Measurements from ENCODE around the gene ZBP1.

ZBP1 gene

DNA sequence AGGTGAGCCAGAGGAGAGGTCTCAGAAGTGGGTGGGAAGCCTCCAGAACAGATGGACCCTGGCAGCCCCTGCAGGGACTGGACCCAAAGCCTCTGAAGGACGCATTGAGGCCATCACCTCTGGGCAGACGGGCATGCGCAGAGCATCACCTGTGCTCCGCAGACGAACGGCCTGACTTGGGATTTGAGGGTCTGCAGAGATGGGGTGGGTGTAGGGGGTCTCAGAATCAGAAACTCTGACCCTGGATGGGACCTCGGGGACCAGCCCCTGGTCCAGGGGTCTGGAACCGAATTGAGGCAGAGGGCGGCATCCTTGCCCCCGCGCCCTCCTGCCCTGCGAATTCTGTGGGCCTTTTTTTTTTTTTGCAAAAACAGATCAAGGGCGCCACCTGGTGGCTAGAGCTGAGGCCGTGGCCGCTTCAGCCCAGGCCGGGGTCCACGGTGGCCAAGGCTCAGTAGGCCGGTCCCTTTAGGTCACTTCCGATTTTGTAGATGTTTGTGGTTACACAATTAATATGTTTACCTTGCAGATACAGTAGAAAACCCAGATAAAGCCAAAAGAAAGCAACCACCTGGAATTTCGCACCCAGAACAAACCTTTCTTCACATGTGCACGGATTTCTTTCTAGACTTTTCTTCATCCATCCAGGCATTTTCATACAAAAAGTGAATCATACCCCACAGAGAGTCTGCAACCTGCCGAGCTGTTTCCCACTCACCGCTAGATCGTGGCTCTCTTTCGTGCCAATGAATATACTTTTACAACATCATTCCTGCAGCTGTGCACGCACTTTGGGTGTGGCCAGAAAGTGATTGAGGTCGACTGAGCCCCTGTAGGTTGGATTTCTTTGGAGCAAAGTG is 25.9 kb downstream of the ZBP1 start:
- Mint-ChIP-seq H3K27me3 (peaks cover 3% of the 10 kb centered on the region), H3K9me3 (no peaks in the 10 kb centered on the region), H3K36me3 (ENCODE audit: low read depth) (no peaks in the 10 kb centered on the region), H3K4me3 (no peak overlapping the region), H3K4me1 (ENCODE audit: low read depth) (peaks cover 8% of the 10 kb centered on the region), H3K27ac (no peak overlapping the region)

DNA sequence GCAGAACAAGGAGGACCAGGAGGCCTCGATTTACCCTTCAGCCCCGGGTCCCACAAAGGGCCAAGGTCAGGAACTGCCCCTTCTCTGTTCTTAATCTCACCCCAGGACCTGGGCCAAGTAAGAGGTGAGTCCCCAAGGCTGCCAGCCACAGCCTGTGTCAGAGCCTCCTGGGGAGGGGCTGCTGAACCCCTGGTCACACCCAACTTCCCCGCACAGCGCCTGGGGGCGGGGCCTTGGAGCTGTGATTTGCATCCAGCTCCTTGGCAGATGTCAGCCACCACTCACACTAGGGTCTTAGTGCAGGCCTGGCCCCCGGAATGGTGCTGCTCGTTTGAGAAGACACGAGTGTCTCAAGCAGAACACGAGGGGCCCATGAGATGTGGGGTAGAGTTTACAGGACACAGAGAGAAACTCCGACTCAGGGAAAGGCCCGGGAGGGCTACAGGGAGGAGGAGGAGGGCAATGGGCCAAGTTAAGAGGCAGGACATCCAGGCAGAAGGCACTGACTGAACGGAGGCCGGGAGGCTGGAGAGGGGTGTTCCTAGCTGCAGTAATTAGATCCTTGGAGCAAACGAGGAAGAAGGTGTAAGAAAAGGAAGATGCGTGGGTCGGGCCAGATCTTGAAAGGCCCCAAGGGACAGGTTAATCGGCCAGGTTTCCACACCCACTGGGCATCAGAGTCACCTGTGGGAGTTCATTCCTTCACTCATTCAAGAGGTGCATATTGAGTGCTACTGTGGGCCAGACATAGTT is 26.9 kb downstream of the ZBP1 start:
- Mint-ChIP-seq H3K4me1 (ENCODE audit: low read depth) (peaks cover 8% of the 10 kb centered on the region), H3K4me3 (no peak overlapping the region), H3K9me3 (no peaks in the 10 kb centered on the region), H3K27me3 (peaks cover 3% of the 10 kb centered on the region), H3K36me3 (ENCODE audit: low read depth) (no peaks in the 10 kb centered on the region), H3K27ac (no peak overlapping the region)

DNA sequence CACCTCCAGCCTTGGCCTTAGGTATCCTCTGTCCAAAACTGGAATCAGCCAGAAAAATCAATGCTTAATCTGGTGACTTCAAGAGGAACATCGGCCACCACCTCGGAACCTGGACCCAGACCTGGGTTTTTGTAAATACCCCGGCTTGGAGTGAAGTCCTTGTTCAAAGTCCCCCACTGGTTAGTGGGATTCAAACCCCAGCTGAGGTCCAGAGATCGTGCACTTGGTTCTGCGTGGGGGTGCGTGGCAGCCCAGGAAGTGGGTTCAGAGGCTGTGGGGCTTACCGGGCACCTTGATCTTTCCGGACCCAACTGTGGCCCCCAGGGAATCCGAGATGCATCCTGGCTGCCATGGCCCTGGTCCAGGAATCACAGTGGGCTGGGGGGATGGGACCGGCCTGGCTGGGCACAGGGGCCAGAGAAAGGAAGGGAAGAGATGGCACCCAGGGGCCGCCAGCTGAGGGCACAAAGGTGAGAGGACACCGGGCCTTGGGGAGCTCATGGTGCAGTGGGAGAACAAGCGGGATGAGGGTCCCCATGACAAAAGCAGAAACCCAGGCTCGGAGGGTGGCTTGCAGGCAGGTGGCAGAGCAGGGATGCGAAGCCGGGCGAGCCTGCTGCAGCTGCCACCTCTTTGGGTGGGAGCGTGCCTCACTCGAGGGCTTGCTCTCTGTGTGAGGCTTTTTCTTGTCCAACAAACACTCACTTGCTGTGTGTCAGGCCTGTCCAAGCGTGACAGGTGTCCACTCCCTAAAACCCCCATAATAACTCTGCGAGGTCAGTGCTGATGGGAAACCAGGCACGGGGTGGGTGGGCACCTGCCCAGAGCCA is 27.7 kb downstream of the ZBP1 start:
- H3K4me3 Mint-ChIP-seq = no peak overlapping the region
- peaks cover 8% of the 10 kb centered on the region for H3K4me1 Mint-ChIP-seq (ENCODE audit: low read depth)
- peaks cover 4% of the 10 kb centered on the region for H3K9me3 Mint-ChIP-seq
- no peaks in the 10 kb centered on the region for H3K36me3 Mint-ChIP-seq (ENCODE audit: low read depth)
- no peak overlapping the region for H3K27ac Mint-ChIP-seq
- peaks cover 3% of the 10 kb centered on the region for H3K27me3 Mint-ChIP-seq

DNA sequence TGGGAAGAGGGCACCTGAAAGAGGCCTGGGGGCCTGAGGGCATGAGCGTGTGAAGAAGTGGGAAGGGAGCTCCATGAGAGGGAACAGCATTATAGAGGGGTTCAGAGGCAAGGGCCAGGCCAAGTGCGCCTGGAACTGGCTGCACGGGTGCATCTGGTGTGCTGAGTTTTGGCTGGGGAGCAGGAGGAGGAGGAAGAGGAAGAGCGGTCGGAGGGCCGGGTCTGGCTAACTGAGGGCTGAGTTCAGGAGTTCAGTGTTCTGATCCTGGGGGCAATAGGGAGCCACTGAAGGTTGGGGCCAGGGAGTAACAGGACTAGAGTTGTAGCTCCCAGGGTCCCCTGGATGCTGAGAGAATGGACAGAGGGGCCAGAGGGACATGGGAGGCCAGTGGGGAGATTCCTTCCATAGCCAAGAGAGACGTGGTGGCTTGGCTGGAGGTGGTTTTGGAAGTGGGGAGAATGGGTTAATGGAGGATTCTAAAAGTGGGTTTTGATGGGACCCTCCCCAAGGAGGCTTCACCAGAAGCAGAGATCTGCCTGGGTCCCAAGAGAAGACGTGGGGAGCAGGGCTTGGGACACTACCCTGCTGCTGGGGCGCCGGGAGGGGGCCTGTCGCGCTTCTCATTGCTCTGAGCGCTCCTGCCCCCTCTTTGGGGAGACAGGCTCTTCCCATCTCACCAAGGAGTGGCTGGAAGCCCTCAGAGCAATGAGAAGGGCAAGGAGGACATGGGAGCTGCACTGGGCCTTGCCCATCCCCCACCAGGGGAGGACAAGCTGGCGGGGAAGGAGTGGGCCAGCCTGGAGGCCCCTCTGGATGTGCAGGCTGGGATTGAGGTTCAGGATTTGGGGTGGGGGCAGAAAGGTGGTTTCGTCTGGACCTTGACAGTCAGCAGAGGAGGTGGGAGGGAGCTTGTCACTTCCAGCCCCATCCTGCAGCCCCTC is 28.7 kb downstream of the ZBP1 start:
- Mint-ChIP-seq H3K4me3 (no peak overlapping the region), H3K9me3 (peaks cover 4% of the 10 kb centered on the region), H3K36me3 (ENCODE audit: low read depth) (no peaks in the 10 kb centered on the region), H3K27me3 (peaks cover 9% of the 10 kb centered on the region), H3K4me1 (ENCODE audit: low read depth) (peaks cover 5% of the 10 kb centered on the region), H3K27ac (no peak overlapping the region)

DNA sequence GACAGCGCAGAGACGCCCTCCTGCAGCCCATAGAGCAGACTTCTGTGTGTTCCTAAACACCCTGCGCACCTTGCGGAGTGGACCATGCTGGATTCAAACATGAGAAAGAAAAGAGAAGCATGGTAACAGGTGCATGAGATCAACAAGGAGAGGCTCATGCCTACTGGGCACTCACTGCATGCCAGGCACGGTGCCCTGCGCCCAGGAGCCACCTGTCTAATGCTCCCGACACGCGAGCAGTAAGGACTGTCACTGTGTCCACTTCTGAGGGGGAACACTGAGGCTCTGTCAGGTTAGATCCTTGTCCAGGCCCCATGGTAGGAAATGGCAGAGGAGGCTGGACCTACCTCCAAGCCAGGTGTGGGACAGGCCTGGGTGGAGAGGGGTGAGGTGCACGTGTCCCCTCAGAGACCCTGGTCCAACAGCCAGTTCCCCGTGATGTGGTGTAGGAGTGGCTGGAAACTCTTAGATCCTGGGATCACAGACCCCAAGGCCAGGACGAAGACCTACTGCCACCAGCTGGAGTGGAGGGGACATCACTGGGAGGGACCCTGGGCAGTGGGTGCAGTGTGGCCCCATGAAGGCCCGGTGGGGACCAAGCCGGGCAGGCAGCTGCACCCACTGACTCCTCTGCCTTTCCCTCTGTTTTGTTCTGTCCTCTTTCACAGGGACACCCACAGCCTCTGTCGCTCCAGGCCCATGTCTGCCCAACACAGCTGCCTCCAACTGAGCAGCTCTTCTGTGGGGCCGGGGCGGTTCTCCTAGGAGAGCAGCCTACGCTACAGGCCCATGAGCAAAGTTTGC is 29.5 kb downstream of the ZBP1 start:
- H3K27ac Mint-ChIP-seq = no peak overlapping the region
- no peaks in the 10 kb centered on the region for H3K36me3 Mint-ChIP-seq (ENCODE audit: low read depth)

DNA sequence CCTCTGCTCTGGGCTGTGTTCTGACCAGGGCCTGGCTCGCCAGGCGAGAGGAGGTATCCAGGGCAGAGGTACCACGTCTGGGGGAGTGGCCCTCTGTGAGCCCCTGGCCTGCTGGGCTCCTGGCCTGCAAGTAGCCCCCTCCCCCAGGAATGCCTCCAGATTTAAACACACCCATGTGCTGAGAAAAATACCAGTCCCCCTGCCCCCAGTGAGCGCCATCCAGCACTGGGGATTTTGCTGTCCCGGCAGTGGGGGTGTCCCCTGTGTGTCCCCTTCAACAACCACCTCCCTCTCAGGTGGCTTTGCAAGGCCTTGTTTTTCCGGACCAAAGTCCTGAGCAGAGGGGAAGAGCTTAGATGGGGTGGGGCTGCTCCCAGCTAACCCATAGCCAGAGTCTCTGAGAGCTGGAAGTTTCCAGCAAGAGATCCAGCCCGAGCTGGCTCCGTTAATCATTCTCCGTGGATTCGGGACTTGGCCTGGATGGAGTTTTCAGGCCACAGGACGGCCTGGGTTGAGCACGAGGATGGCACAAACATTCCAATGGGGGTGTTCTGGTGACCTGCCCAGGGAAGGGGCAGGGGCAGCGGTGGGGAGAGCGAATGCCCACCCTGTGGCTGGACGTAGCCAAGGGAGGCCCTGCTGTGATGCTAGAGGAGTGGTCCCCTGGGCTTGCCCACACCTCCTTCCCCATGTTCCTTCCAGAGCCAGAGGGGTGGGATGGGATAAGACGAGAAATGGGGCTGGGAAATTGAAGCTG is 30.3 kb downstream of the ZBP1 start:
- peaks cover 13% of the 10 kb centered on the region for H3K27me3 Mint-ChIP-seq
- H3K27ac Mint-ChIP-seq = no peak overlapping the region
- peaks cover 4% of the 10 kb centered on the region for H3K9me3 Mint-ChIP-seq
- no peaks in the 10 kb centered on the region for H3K36me3 Mint-ChIP-seq (ENCODE audit: low read depth)
- H3K4me1 Mint-ChIP-seq (ENCODE audit: low read depth) = peaks cover 4% of the 10 kb centered on the region
- H3K4me3 Mint-ChIP-seq = no peak overlapping the region

More for the DNA sequence above, 29.5 kb downstream of the ZBP1 start:
- Mint-ChIP-seq H3K4me3 (no peak overlapping the region), H3K4me1 (ENCODE audit: low read depth) (peaks cover 4% of the 10 kb centered on the region), H3K27me3 (peaks cover 9% of the 10 kb centered on the region), H3K9me3 (peaks cover 4% of the 10 kb centered on the region)

DNA sequence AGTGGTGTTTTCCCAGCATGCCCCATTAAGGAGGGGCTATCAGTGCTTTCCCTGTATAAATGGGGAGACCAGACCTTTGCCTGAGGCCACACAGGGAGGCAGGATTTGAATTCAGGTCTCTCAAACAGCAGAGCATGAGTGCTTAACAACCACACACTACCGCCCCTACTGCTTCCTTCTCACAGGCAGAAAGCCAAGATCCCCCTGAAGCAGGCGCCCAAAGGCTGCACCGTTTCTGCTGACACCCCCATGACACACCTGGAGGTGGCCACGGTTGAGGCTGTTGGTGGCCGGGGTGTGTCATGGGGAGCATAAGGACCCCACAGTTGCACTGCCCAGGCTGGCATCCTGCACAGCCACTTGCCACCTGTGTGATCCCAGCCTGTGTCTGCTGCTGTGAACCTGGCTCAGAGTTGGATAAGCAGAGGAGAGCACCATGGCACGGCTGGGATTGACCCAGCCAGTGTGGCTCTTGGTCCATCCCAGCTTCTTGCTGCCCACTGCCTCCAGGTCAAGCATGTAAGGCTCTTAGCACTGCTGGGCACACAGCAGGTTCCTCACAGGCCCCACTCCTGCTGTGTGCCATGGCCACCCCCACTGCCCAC is 31.0 kb downstream of the ZBP1 start:
- Mint-ChIP-seq H3K36me3 (ENCODE audit: low read depth) (no peaks in the 10 kb centered on the region), H3K9me3 (peaks cover 4% of the 10 kb centered on the region), H3K4me3 (no peak overlapping the region), H3K27ac (no peak overlapping the region), H3K27me3 (peaks cover 16% of the 10 kb centered on the region), H3K4me1 (ENCODE audit: low read depth) (no peaks in the 10 kb centered on the region)

DNA sequence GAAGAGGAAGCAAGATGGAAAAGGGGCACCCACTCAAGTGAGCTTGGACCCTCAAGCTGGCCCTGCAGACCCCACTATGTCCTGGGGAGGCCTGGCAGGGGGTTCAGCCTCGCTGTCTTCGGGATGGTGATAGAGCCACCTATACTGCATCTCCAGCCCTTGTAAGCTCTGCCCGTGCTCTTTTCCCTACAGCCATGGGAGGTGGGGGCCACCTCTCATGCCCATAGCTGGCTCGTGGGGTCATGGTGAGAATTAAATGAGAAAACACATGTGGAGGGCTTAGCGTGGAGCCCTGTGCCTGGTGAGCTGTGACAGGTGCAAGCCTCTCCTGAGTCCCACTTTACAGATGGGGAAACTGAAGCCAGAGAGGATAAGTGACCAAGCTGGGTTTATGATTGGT is 31.6 kb downstream of the ZBP1 start:
- H3K9me3 Mint-ChIP-seq = peaks cover 4% of the 10 kb centered on the region

DNA sequence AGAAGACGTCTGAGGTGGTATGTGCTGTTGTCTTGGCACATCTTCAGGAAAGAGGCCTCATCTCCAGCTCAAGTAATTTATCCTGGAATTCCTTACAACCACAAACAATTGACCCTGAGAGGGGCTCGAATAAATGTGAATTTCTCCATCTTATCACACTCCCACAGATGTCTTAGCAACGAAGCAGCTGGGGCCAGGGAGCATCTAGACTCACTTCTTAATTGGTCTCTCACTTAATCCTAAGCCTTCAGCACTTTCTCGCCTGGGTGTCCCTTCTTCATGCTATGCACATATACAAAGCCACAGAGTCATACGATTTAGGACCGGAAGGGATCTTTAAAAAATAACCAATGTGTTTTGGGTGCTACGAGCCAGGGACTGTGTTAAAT is 32.2 kb downstream of the ZBP1 start:
- Mint-ChIP-seq H3K4me3 (no peak overlapping the region), H3K36me3 (ENCODE audit: low read depth) (no peaks in the 10 kb centered on the region), H3K9me3 (peaks cover 4% of the 10 kb centered on the region), H3K4me1 (ENCODE audit: low read depth) (no peaks in the 10 kb centered on the region), H3K27ac (no peak overlapping the region), H3K27me3 (peaks cover 25% of the 10 kb centered on the region)

More for the DNA sequence above, 31.6 kb downstream of the ZBP1 start:
- H3K4me3 Mint-ChIP-seq = no peak overlapping the region
- no peak overlapping the region for H3K27ac Mint-ChIP-seq
- H3K36me3 Mint-ChIP-seq (ENCODE audit: low read depth) = no peaks in the 10 kb centered on the region
- H3K27me3 Mint-ChIP-seq = peaks cover 20% of the 10 kb centered on the region
- H3K4me1 Mint-ChIP-seq (ENCODE audit: low read depth) = no peaks in the 10 kb centered on the region

DNA sequence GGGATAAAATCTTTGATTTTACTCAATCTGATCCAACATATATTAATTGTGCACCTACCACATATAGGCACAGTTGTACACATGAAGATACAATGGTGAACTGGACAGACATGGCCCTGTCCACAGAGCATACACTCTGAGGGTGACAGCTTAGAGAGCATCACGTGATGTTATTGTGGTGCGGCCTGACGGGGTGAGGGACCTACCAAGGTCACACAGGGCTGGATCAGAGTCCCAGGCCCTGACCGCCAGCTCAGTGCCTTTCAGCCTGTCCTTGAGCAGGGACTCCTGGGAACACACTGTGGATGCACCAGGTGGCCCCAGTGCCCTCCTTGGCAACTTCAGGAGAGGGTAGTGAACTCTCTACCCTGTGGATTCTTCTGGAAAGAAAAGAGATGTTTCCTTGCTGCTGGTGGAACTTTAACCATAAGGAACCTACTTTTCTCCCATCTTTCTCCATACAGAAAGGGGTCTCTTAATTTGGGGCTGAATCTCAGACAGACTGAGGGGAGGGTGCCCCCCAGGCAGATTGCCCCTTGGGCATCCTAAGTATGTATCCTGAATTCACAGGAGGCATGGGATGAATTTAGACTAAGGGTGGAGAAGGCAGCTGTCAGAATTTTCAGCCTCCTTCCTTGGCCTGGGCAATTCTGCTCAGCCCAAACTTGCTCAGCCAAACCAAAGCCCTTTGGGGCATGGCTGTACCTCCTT is 32.8 kb downstream of the ZBP1 start:
- Mint-ChIP-seq H3K4me3 (no peak overlapping the region), H3K9me3 (peaks cover 4% of the 10 kb centered on the region), H3K4me1 (ENCODE audit: low read depth) (no peaks in the 10 kb centered on the region), H3K27me3 (peaks cover 31% of the 10 kb centered on the region), H3K36me3 (ENCODE audit: low read depth) (no peaks in the 10 kb centered on the region), H3K27ac (no peak overlapping the region)

DNA sequence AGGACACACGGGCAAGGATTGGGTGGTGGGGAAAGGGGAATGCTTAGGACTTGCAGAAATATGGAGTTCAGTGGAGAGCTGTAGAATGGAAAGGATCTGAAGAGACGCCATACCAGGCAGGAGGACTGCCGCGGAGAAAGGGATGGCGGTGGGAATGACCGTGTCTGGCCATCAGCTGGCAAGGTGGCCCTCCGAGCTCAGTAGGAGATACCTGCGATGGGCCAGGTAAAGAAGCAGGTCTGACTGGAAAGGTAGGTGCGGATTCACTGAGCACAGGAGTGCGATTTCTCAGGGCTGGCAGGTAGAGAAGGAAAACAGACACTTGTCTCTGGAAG is 33.3 kb downstream of the ZBP1 start:
- Mint-ChIP-seq H3K4me1 (ENCODE audit: low read depth) (no peaks in the 10 kb centered on the region), H3K27me3 (peaks cover 36% of the 10 kb centered on the region), H3K9me3 (peaks cover 4% of the 10 kb centered on the region), H3K27ac (no peak overlapping the region), H3K4me3 (no peak overlapping the region), H3K36me3 (ENCODE audit: low read depth) (no peaks in the 10 kb centered on the region)

DNA sequence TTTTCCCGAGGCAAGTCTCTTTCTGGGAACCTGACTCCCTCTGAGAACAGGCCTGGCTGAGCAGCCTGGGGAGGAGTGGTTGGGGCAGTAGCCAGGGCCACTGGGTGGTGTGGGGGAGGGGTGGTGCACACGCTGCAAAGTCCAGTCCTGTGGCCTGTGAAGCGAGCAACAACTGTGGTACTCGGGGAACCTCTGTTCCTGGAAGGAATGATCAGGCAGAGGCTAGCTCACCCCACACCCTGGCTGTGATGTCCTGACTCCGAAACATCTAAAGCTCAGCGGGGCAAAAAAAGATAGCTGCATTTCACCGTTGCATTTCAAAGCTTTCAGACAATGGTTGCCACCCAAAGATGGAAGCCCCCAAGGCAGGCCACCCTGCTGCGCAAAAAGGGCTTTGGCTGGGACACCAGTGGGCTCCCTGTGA is 33.8 kb downstream of the ZBP1 start:
- no peak overlapping the region for H3K27ac Mint-ChIP-seq
- H3K4me3 Mint-ChIP-seq = no peak overlapping the region
- peaks cover 4% of the 10 kb centered on the region for H3K9me3 Mint-ChIP-seq
- H3K4me1 Mint-ChIP-seq (ENCODE audit: low read depth) = no peaks in the 10 kb centered on the region
- H3K27me3 Mint-ChIP-seq = peaks cover 41% of the 10 kb centered on the region
- no peaks in the 10 kb centered on the region for H3K36me3 Mint-ChIP-seq (ENCODE audit: low read depth)
